RWPE1 (cell line): ENCODE measurements around the gene DOP1A.

Source experiments
- CTCF ChIA-PET: fragments of 350-600 bp; sonication (Branson Sonifier 250); formaldehyde crosslinking; extraction: SDS; loops from one replicate; lab custom pipeline; 2021; lab: Yijun Ruan, JAX
- POLR2A ChIA-PET: fragments of 400-600 bp; formaldehyde crosslinking; extraction: SDS; loops from one replicate; lab custom pipeline; 2020; ENCODE audit warnings: antibody characterized with exemption; ENCODE audit not compliant: low non-redundant PET; lab: Yijun Ruan, JAX
- DNase-seq: peaks from one replicate; pipeline ENCODE4 v3.0.0; 2012; ENCODE audit warnings: low spot score
- H3K27ac ChIP-seq: fragments of 450-650 bp; 2 replicates; pipeline ENCODE4 v1.5.1; 2017
- TF ChIP-seq, protein P1 (sequence below): fragments of 450-650 bp; conservative IDR thresholded peaks from 2 replicates; pipeline ENCODE4 v1.5.1; 2017; ENCODE audit warnings: low read depth, mild to moderate bottlenecking

Gene DOP1A

DNA sequence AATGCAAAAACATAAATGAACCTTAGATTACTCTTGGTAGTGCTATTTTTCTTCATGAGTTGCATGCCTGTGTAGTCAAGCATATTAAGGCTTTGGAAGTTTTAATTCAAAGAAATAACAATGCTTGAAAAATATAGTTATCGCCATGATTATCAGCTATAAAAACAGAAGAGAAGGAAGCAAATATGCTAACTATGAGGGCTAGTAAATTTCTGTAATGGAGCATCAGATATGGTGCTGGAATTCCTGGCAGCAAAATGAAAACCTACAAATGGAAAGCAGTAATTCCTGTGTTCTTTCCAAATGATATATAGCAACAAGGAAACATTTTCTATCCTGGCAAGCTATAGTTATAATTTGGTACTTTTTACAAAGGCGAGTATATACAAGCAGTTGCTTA is 29.7 kb downstream of the DOP1A start:
- ChIA-PET CTCF (interaction anchor here (1.1 kb wide), 1 partner anchor 11 kb away, joined by 3 read pairs; no protein-coding TSS in a partner anchor), POLR2A (no interaction called here)
- TF ChIP-seq, protein P1, sequence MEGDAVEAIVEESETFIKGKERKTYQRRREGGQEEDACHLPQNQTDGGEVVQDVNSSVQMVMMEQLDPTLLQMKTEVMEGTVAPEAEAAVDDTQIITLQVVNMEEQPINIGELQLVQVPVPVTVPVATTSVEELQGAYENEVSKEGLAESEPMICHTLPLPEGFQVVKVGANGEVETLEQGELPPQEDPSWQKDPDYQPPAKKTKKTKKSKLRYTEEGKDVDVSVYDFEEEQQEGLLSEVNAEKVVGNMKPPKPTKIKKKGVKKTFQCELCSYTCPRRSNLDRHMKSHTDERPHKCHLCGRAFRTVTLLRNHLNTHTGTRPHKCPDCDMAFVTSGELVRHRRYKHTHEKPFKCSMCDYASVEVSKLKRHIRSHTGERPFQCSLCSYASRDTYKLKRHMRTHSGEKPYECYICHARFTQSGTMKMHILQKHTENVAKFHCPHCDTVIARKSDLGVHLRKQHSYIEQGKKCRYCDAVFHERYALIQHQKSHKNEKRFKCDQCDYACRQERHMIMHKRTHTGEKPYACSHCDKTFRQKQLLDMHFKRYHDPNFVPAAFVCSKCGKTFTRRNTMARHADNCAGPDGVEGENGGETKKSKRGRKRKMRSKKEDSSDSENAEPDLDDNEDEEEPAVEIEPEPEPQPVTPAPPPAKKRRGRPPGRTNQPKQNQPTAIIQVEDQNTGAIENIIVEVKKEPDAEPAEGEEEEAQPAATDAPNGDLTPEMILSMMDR = no peak
- no peak overlapping the region for H3K27ac ChIP-seq
- DNase-seq = no peak

GRCh38 chr6:83097675-83098074 is 30.2 kb downstream of the DOP1A start:
- TF ChIP-seq, protein P1 = no peak
- DNase-seq = no peak
- POLR2A ChIA-PET = no interaction called here
- no peak overlapping the region for H3K27ac ChIP-seq
- CTCF ChIA-PET = interaction anchor here (1.1 kb wide), 1 partner anchor 12 kb away, joined by 3 read pairs; no protein-coding TSS in a partner anchor

DNA sequence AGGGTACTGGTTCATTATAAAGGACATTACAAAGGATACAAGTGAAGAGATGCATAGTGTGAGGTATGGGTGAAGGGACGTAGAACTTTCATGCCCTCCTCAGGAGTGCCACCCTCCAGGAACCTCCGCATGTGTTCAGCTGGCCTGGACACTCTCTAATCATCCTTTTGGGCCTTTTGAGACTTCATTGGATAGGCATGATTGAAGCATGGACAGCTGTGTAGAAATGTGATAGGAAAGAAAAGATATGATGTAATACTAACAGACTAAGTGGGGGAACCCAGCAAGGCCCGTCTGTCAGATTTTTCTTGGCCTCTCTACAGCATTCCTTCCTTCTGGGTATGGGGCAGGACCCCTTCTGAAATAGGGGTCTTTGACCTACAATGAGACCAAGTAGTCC is 31.1 kb downstream of the DOP1A start:
- TF ChIP-seq, protein P1 = no peak
- no peak overlapping the region for H3K27ac ChIP-seq
- CTCF ChIA-PET = interaction anchor here (0.6 kb wide), 1 partner anchor 249 kb away, joined by 3 read pairs; no protein-coding TSS in a partner anchor
- DNase-seq = no peak
- POLR2A ChIA-PET = no interaction called here

GRCh38 chr6:83108378-83108777 is 40.9 kb downstream of the DOP1A start:
- POLR2A ChIA-PET = no interaction called here
- TF ChIP-seq, protein P1 = no peak
- CTCF ChIA-PET = interaction anchor here (0.6 kb wide), 1 partner anchor 85 kb away, joined by 3 read pairs; the partner anchor contains the start of gene RWDD2A

GRCh38 chr6:83113258-83113657 is 45.8 kb downstream of the DOP1A start:
- TF ChIP-seq, protein P1 = no peak
- DNase-seq = no peak
- CTCF ChIA-PET = interaction anchor here (0.6 kb wide), 1 partner anchor 159 kb away, joined by 5 read pairs; no protein-coding TSS in a partner anchor
- no peak overlapping the region for H3K27ac ChIP-seq
- POLR2A ChIA-PET = no interaction called here

More at GRCh38 chr6:83108378-83108777, 40.9 kb downstream of the DOP1A start:
- no peak overlapping the region for H3K27ac ChIP-seq
- DNase-seq = no peak

DNA sequence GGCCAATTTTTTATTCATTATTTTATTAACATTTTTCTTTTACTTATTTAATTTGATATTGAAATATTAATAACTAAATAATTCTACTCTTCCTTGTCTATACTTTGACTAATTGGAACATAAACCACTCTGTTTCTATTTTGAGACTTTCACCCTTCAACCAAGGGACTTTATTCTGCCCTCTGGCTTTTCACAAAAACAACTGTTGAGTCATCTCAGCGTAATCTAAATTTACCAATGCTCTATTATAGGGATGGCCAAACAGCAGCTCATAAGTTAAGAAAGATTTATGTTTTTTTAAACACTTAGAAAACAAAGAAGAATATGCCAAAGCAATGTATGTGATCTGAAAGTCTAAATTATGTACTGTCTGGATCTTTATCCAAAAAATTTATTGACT is 46.7 kb downstream of the DOP1A start:
- POLR2A ChIA-PET = no interaction called here
- TF ChIP-seq, protein P1 = no peak
- DNase-seq = no peak
- H3K27ac ChIP-seq = no peak overlapping the region
- CTCF ChIA-PET = no interaction called here
